Left ventricle myocardium inferior (tissue), 1 donor: ENCODE results near the gene CNDP1. TPM values are rescaled to one million over a fixed set of nuclear protein-coding genes. Genes with fewer than 3 reads are reported as not detected.

Experiments used
- DNase-seq: peaks from one replicate; pipeline ENCODE4 v3.0.0-alpha.2; 2020
- H3K27ac ChIP-seq: fragments of 200-600 bp; replicated peaks from 2 replicates; pipeline ENCODE4 v1.8.0; 2021
- H3K27me3 ChIP-seq: fragments of 200-600 bp; 2 replicates; pipeline ENCODE4 v1.8.0; 2021; ENCODE audit warnings: low read depth
- H3K36me3 ChIP-seq: fragments of 200-600 bp; 2 replicates; pipeline ENCODE4 v1.8.0; 2021
- H3K4me1 ChIP-seq: fragments of 200-600 bp; 2 replicates; pipeline ENCODE4 v1.8.0; 2021
- H3K4me3 ChIP-seq: fragments of 200-600 bp; 2 replicates; pipeline ENCODE4 v1.8.0; 2021; ENCODE audit warnings: mild to moderate bottlenecking, moderate library complexity
- H3K9me3 ChIP-seq: fragments of 200-600 bp; replicated peaks from 2 replicates; pipeline ENCODE4 v1.8.0; 2021
- CTCF ChIP-seq: fragments of 200-600 bp; IDR thresholded peaks from 2 replicates; pipeline ENCODE4 v1.8.0; 2021; ENCODE audit warnings: antibody characterized with exemption, mild to moderate bottlenecking, borderline replicate concordance
- intact Hi-C: fragments of 100-400 bp; cut with micrococcal nuclease; formaldehyde crosslinking; loops from one replicate; pipeline ENCODE4 v1.11.0; 2022
- total RNA-seq: library from RNA; stranded (reverse); fragmentation: NEBNext Ultra II Directional; extraction: Animal tissue kit (Norgen Biotek cat#: 25700); gene quantifications from one replicate; pipeline ENCODE4 v1.2.1, GENCODE V29; 2021
- donor health status: DM: no; HTN: yes; CAD: no; lungs with severe emphysema.

CNDP1 gene
- total RNA-seq, 1 donor from 2014 or later = not detected

- Histone ChIP-seq H3K9me3 (no peaks in the 10 kb centered on the region), H3K4me3 (no peak overlapping the region), H3K4me1 (no peaks in the 10 kb centered on the region), H3K27me3 (no peaks in the 10 kb centered on the region), H3K36me3 (no peaks in the 10 kb centered on the region), H3K27ac (no peak overlapping the region)
- no peak for DNase-seq
- TF ChIP-seq CTCF = no peak
- intact Hi-C loops = no loop called here
These were observed 4.3 kb upstream of the CNDP1 start for GRCh38 chr18:74529811-74530583.

GRCh38 chr18:74530584-74530862 lies 3.8 kb upstream of the CNDP1 start:
- intact Hi-C loops = no loop called here

GRCh38 chr18:74531043-74531442 lies 3.3 kb upstream of the CNDP1 start:
- intact Hi-C loops = no loop called here
- H3K27me3 ChIP-seq = no peaks in the 10 kb centered on the region
- no peak overlapping the region for H3K4me3 ChIP-seq
- H3K9me3 ChIP-seq = no peaks in the 10 kb centered on the region
- H3K4me1 ChIP-seq = no peaks in the 10 kb centered on the region
- no peak for DNase-seq
- H3K27ac ChIP-seq = no peak overlapping the region
- no peaks in the 10 kb centered on the region for H3K36me3 ChIP-seq
- TF ChIP-seq CTCF = no peak

More at GRCh38 chr18:74530584-74530862, 3.8 kb upstream of the CNDP1 start:
- Histone ChIP-seq H3K4me1 (no peaks in the 10 kb centered on the region), H3K4me3 (no peak overlapping the region), H3K9me3 (no peaks in the 10 kb centered on the region), H3K36me3 (no peaks in the 10 kb centered on the region), H3K27me3 (no peaks in the 10 kb centered on the region), H3K27ac (no peak overlapping the region)
- no peak for DNase-seq
- no peak for TF ChIP-seq CTCF

GRCh38 chr18:74532511-74533025 lies 1.7 kb upstream of the CNDP1 start:
- Histone ChIP-seq H3K27ac (no peak overlapping the region), H3K27me3 (no peaks in the 10 kb centered on the region), H3K4me3 (no peak overlapping the region), H3K4me1 (no peaks in the 10 kb centered on the region), H3K36me3 (no peaks in the 10 kb centered on the region), H3K9me3 (peaks cover 11% of the 10 kb centered on the region)
- TF ChIP-seq CTCF = no peak
- no peak for DNase-seq
- intact Hi-C loops = no loop called here

- no peak overlapping the region for H3K4me3 ChIP-seq
- no peak for DNase-seq
- H3K27ac ChIP-seq = no peak overlapping the region
- intact Hi-C loops = no loop called here
- no peaks in the 10 kb centered on the region for H3K36me3 ChIP-seq
- H3K9me3 ChIP-seq = peaks cover 11% of the 10 kb centered on the region
- no peaks in the 10 kb centered on the region for H3K4me1 ChIP-seq
- TF ChIP-seq CTCF = no peak
- H3K27me3 ChIP-seq = no peaks in the 10 kb centered on the region
These were observed 634 bp upstream of the CNDP1 start for GRCh38 chr18:74533666-74534065.
